GM12891 (cell line): ENCODE data around the gene CYP4B1.

ENCODE experiments used
- POLR2A ChIP-seq: IDR thresholded peaks from 2 replicates; pipeline ENCODE4 v1.6.1; 2011; ENCODE audit warnings: low read depth, low read length, control low read depth
- POLR2AphosphoS5 ChIP-seq: IDR thresholded peaks from 2 replicates; pipeline ENCODE4 v1.6.1; 2011; ENCODE audit warnings: low read depth, low read length, control low read depth
- TAF1 ChIP-seq: IDR thresholded peaks from 2 replicates; pipeline ENCODE4 v1.6.1; 2011; ENCODE audit warnings: low read depth, low read length, control low read depth

- TF ChIP-seq TAF1 (no peak), POLR2AphosphoS5 (no peak), POLR2A (no peak)
Measured at GRCh38 chr1:46761740-46762139, 37.1 kb upstream of the CYP4B1 start.
